ENCODE measurements around the gene MS4A1. TPM values are rescaled to one million over a fixed set of nuclear protein-coding genes. Genes with fewer than 3 reads are reported as not detected.

MS4A1 gene
- polyA plus RNA-seq, 1 of the 3 experiments (the other 2 are of a cell fraction) = not detected

GRCh38 chr11:60498853-60499252 lies 43.2 kb downstream of the MS4A1 start:
- Histone ChIP-seq H3K27me3 (ENCODE audit: insufficient read depth) (no peaks in the 10 kb centered on the region), H2AFZ (ENCODE audit: low read depth) (no peak overlapping the region), H3K9me2 (no peaks in the 10 kb centered on the region), H3K9me3 (no peaks in the 10 kb centered on the region), H3K4me3 (ENCODE audit: low read depth in 2 of 2, low read length in 1 of 2) (no peak overlapping the region), H3K27ac (ENCODE audit: low read depth in 2 of 2, low read length in 1 of 2) (no peak overlapping the region), H3K79me2 (ENCODE audit: insufficient read depth) (no peaks in the 10 kb centered on the region), H4K20me1 (ENCODE audit: insufficient read depth) (no peaks in the 10 kb centered on the region), H3K9ac (no peak overlapping the region), H3K4me2 (no peak overlapping the region), H3F3A (replicated peaks; ENCODE audit: insufficient read depth) (no peaks in the 10 kb centered on the region), H3K36me3 (replicated peaks in 1 of 2; ENCODE audit: control insufficient read depth in 1 of 2, insufficient read depth in 2 of 2, low read length in 1 of 2) (no peaks in the 10 kb centered on the region), H3K4me1 (ENCODE audit: control insufficient read depth in 1 of 2, insufficient read depth in 2 of 2, low read depth in 1 of 2, low read length in 1 of 2) (no peaks in the 10 kb centered on the region)
- TF ChIP-seq EZH2phosphoT487 (IDR thresholded peaks at IDR 0.05; ENCODE audit: borderline replicate concordance, low read depth) = no peak
- no peak for TF ChIP-seq RFX5 (IDR thresholded peaks at IDR 0.05; ENCODE audit: low read length)
- TF ChIP-seq FOXJ3 (CRISPR knock-in tag; IDR thresholded peaks at IDR 0.05) = no peak
- TF ChIP-seq JUND (IDR thresholded peaks at IDR 0.05) = no peak
- TF ChIP-seq GABPA (IDR thresholded peaks at IDR 0.05; ENCODE audit: low read depth) = no peak
- TF ChIP-seq RCOR1 (IDR thresholded peaks at IDR 0.05; ENCODE audit: low read length) = no peak
- no peak for TF ChIP-seq ELF1 (IDR thresholded peaks at IDR 0.05)
- TF ChIP-seq, protein P1, sequence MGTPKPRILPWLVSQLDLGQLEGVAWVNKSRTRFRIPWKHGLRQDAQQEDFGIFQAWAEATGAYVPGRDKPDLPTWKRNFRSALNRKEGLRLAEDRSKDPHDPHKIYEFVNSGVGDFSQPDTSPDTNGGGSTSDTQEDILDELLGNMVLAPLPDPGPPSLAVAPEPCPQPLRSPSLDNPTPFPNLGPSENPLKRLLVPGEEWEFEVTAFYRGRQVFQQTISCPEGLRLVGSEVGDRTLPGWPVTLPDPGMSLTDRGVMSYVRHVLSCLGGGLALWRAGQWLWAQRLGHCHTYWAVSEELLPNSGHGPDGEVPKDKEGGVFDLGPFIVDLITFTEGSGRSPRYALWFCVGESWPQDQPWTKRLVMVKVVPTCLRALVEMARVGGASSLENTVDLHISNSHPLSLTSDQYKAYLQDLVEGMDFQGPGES (IDR thresholded peaks at IDR 0.05; ENCODE audit: low read depth, low read length) = no peak
- TF ChIP-seq SIN3A (IDR thresholded peaks at IDR 0.05; ENCODE audit: borderline replicate concordance, low read depth, low read length) = no peak
- no peak for TF ChIP-seq NRF1 (IDR thresholded peaks at IDR 0.05; ENCODE audit: low read depth, low read length)
- no peak for TF ChIP-seq USF1 (IDR thresholded peaks at IDR 0.05; ENCODE audit: borderline replicate concordance, low read depth)
- no peak for TF ChIP-seq FOXM1 (IDR thresholded peaks at IDR 0.05; ENCODE audit: low read depth)
- TF ChIP-seq, protein P2, sequence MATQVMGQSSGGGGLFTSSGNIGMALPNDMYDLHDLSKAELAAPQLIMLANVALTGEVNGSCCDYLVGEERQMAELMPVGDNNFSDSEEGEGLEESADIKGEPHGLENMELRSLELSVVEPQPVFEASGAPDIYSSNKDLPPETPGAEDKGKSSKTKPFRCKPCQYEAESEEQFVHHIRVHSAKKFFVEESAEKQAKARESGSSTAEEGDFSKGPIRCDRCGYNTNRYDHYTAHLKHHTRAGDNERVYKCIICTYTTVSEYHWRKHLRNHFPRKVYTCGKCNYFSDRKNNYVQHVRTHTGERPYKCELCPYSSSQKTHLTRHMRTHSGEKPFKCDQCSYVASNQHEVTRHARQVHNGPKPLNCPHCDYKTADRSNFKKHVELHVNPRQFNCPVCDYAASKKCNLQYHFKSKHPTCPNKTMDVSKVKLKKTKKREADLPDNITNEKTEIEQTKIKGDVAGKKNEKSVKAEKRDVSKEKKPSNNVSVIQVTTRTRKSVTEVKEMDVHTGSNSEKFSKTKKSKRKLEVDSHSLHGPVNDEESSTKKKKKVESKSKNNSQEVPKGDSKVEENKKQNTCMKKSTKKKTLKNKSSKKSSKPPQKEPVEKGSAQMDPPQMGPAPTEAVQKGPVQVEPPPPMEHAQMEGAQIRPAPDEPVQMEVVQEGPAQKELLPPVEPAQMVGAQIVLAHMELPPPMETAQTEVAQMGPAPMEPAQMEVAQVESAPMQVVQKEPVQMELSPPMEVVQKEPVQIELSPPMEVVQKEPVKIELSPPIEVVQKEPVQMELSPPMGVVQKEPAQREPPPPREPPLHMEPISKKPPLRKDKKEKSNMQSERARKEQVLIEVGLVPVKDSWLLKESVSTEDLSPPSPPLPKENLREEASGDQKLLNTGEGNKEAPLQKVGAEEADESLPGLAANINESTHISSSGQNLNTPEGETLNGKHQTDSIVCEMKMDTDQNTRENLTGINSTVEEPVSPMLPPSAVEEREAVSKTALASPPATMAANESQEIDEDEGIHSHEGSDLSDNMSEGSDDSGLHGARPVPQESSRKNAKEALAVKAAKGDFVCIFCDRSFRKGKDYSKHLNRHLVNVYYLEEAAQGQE (IDR thresholded peaks at IDR 0.05; ENCODE audit: low read depth, low read length) = no peak
- no peak for TF ChIP-seq TEAD4 (IDR thresholded peaks at IDR 0.05; ENCODE audit: borderline replicate concordance, insufficient read depth)
- no peak for TF ChIP-seq FOSL2 (IDR thresholded peaks at IDR 0.05; ENCODE audit: borderline replicate concordance, low read depth)
- TF ChIP-seq MXI1 (IDR thresholded peaks at IDR 0.05; ENCODE audit: low read depth, low read length) = no peak
- no peak for TF ChIP-seq GATA2 (CRISPR knock-in tag; IDR thresholded peaks at IDR 0.05)
- TF ChIP-seq POLR2AphosphoS5 (IDR thresholded peaks at IDR 0.05; ENCODE audit: low read depth, low read length) = no peak
- no peak for TF ChIP-seq TAF1 (IDR thresholded peaks at IDR 0.05; ENCODE audit: borderline replicate concordance, low read depth, low read length)
- POLR2A ChIA-PET = no interaction called here
- CTCF ChIA-PET = interaction anchor here (0.6 kb wide), 1 partner anchor 13 kb away, joined by 3 read pairs; no protein-coding TSS in a partner anchor
- 9% methylated on average over 4 of the region's 4 CpGs for WGBS (ENCODE audit: low lambda C conversion rate)
- DNase-seq = no peak
